ENCODE results near the gene TMEM43.

The TMEM43 gene

DNA sequence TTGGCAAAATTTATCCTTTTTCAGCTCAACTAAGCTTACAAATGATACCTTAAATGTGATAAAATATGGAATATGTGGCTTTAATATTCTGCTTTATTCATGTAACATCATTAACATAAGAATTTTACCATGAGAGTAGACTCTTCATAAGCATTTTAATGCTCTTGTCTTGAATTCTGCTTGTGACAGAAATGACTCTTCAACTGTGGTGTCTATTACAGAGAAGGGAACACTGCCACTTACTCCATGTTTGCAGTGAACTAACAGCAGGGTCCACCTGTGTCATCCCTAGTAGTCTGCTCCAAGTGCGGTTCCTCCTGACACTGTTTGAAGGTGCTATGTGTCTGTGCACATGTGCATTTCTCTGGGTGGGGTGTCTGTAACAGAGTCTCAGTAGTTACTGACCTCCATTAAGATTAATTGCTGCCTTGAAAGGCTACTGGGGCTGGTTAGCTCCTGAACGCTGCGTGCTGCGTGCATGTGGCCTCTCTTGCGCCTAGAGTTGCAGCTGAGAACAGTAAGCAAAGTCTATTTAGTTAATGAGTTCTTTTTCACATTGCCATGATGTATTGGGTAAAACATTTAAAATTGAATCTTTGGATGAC lies 62.1 kb downstream of the TMEM43 start:
- H3K27me3 ChIP-seq (ENCODE audit: control insufficient read depth, insufficient read depth, low read length) = no peaks in the 10 kb centered on the region
- no peak overlapping the region for H3K4me3 ChIP-seq (ENCODE audit: low read length)
- peaks cover 29% of the 10 kb centered on the region for H3K36me3 ChIP-seq (ENCODE audit: insufficient read depth, low read length)
- H3K9me3 ChIP-seq (replicated peaks; ENCODE audit: low read length) = no peaks in the 10 kb centered on the region
- no peaks in the 10 kb centered on the region for H3K4me1 ChIP-seq (ENCODE audit: control insufficient read depth, insufficient read depth, low read length)
- no peak overlapping the region for H3K9ac ChIP-seq (ENCODE audit: low read depth, low read length)
- H3K4me2 ChIP-seq (ENCODE audit: low read length) = no peak overlapping the region

- no peak overlapping the region for H3K9ac ChIP-seq (ENCODE audit: low read depth, low read length)
- no peak overlapping the region for H3K4me2 ChIP-seq (ENCODE audit: low read length)
- no peaks in the 10 kb centered on the region for H3K27me3 ChIP-seq (ENCODE audit: control insufficient read depth, insufficient read depth, low read length)
- no peaks in the 10 kb centered on the region for H3K9me3 ChIP-seq (replicated peaks; ENCODE audit: low read length)
- H3K4me3 ChIP-seq (ENCODE audit: low read length) = no peak overlapping the region
- H3K36me3 ChIP-seq (ENCODE audit: insufficient read depth, low read length) = peaks cover 25% of the 10 kb centered on the region
- H3K4me1 ChIP-seq (ENCODE audit: control insufficient read depth, insufficient read depth, low read length) = no peaks in the 10 kb centered on the region
These were observed 63.3 kb downstream of the TMEM43 start for GRCh38 chr3:14188041-14188754.
